Measurements from ENCODE around the gene RAD9A.
A peak's percentile ranks its signal among the peaks of the same experiment; 100 is the strongest.
"Not testable (repeated sequence)": the region's sequence is repeated elsewhere in the genome, so short reads cannot be mapped to it uniquely, and the experiment has no call there.

Gene RAD9A

GRCh38 chr11:67397536-67397935, 5.8 kb downstream of the RAD9A start:
- DNase-seq: no peak

GRCh38 chr11:67397986-67398660, 6.3 kb downstream of the RAD9A start:
- no peak for DNase-seq

- no peak for DNase-seq
Observed at GRCh38 chr11:67398661-67399563, 7.1 kb downstream of the RAD9A start.

GRCh38 chr11:67400251-67400941, 8.6 kb downstream of the RAD9A start:
- DNase-seq: no peak

GRCh38 chr11:67400942-67401494, 9.2 kb downstream of the RAD9A start:
- no peak for DNase-seq

GRCh38 chr11:67401495-67402191, 9.9 kb downstream of the RAD9A start, which contains the start of gene PPP1CA:
Gene PPP1CA (minus strand): TSS chr11:67401858. CDS start chr11:67401782, 76 bp downstream.
- peak; percentile 91 for DNase-seq

- DNase-seq: not testable (repeated sequence)
Observed at GRCh38 chr11:67402192-67402839, 10.5 kb downstream of the RAD9A start.

GRCh38 chr11:67403085-67403484, 11.3 kb downstream of the RAD9A start:
- not testable (repeated sequence) for DNase-seq

GRCh38 chr11:67404515-67405195, 12.9 kb downstream of the RAD9A start:
- DNase-seq: no peak

GRCh38 chr11:67405196-67405567, 13.4 kb downstream of the RAD9A start:
- no peak for DNase-seq

- no peak for DNase-seq
Observed at GRCh38 chr11:67405688-67406339, 14.0 kb downstream of the RAD9A start.

GRCh38 chr11:67406420-67406968, 14.7 kb downstream of the RAD9A start:
- no peak for DNase-seq

- DNase-seq: peak; percentile 17
Observed at GRCh38 chr11:67406969-67407687, 15.3 kb downstream of the RAD9A start.

- no peak for DNase-seq
Observed at GRCh38 chr11:67407688-67408163, 15.9 kb downstream of the RAD9A start.

GRCh38 chr11:67408437-67409200, 16.8 kb downstream of the RAD9A start:
- no peak for DNase-seq

GRCh38 chr11:67409261-67409666, 17.5 kb downstream of the RAD9A start:
- no peak for DNase-seq

- DNase-seq: no peak
Observed at GRCh38 chr11:67409781-67410368, 18.1 kb downstream of the RAD9A start.

- no peak for DNase-seq
Observed at GRCh38 chr11:67410369-67410831, 18.6 kb downstream of the RAD9A start.
